Endodermal cell (in vitro differentiated cells): Measurements from ENCODE around the gene KRTAP1-3. TPM values are rescaled to one million over a fixed set of nuclear protein-coding genes. Genes with fewer than 3 reads are reported as not detected.

ENCODE experiments used
- DNase-seq: peaks from one replicate; pipeline ENCODE4 v3.0.0-alpha.2; 2017
- H3K27ac ChIP-seq: 2 replicates; pipeline ENCODE4 v1.5.1; 2013; ENCODE audit warnings: mild to moderate bottlenecking, low read depth, low read length, moderate library complexity
- H3K27me3 ChIP-seq: 2 replicates; pipeline ENCODE4 v1.6.1; 2013; ENCODE audit warnings: mild to moderate bottlenecking, low read length, moderate library complexity; ENCODE audit not compliant: insufficient read depth, control insufficient read depth, poor library complexity, severe bottlenecking
- H3K36me3 ChIP-seq: 2 replicates; pipeline ENCODE4 v1.7.0; 2013; ENCODE audit warnings: mild to moderate bottlenecking, low read length, moderate library complexity; ENCODE audit not compliant: control insufficient read depth, insufficient read depth
- H3K4me1 ChIP-seq: one replicate; pipeline ENCODE4 v1.7.0; 2013; ENCODE audit warnings: low read length; ENCODE audit not compliant: control insufficient read depth, insufficient read depth
- H3K4me3 ChIP-seq: 2 replicates; pipeline ENCODE4 v1.5.1; 2013; ENCODE audit warnings: mild to moderate bottlenecking, low read length, moderate library complexity
- H3K9ac ChIP-seq: 2 replicates; pipeline ENCODE4 v1.6.1; 2013; ENCODE audit warnings: mild to moderate bottlenecking, low read length, moderate library complexity; ENCODE audit not compliant: poor library complexity, severe bottlenecking; ENCODE audit errors: extremely low read depth
- H3K9me3 ChIP-seq: 2 replicates; pipeline ENCODE4 v1.6.1; 2013; ENCODE audit warnings: mild to moderate bottlenecking, low read length, moderate library complexity; ENCODE audit not compliant: control insufficient read depth
- H3K27ac Mint-ChIP-seq: 2 replicates; pipeline ENCODE4 v1.8.0; 2020; ENCODE audit warnings: mixed read lengths
- H3K27me3 Mint-ChIP-seq: 2 replicates; pipeline ENCODE4 v1.8.0; 2021; ENCODE audit warnings: mild to moderate bottlenecking, mixed read lengths; ENCODE audit not compliant: insufficient read depth
- H3K36me3 Mint-ChIP-seq: 2 replicates; pipeline ENCODE4 v1.8.0; 2020; ENCODE audit warnings: low read depth, mixed read lengths
- H3K4me1 Mint-ChIP-seq: 2 replicates; pipeline ENCODE4 v1.8.0; 2020; ENCODE audit warnings: mixed read lengths
- H3K4me3 Mint-ChIP-seq: 2 replicates; pipeline ENCODE4 v1.8.0; 2020; ENCODE audit warnings: mild to moderate bottlenecking, moderate library complexity, mixed read lengths
- H3K9me3 Mint-ChIP-seq: 2 replicates; pipeline ENCODE4 v1.8.0; 2020; ENCODE audit warnings: mild to moderate bottlenecking, mixed read lengths
- WGBS, 2 experiments: methylation state at CpG; one replicate each; pipeline versions ENCODE4 v1.1.5 to v1.1.7; 2013; ENCODE audit warnings: missing lambda C conversion rate in 2 of 2, mixed read lengths in 1 of 2; ENCODE audit not compliant: insufficient coverage in 1 of 2, insufficient read length in 1 of 2; 5-methylcytosine and 5-hydroxymethylcytosine counted together
- total RNA-seq, 2 donors: library from RNA; stranded (reverse); fragmentation: NEBNext Ultra II Directional in 1 of 2; extraction: Animal tissue kit (Norgen Biotek cat#: 25700) in 1 of 2; gene quantifications; 2 replicates in 1 of 2; 3 replicates in 1 of 2; pipeline ENCODE4 v1.2.1, GENCODE V29; 2021
- TF ChIP-seq, protein P1 (sequence below): fragments of 200-600 bp; sonication (generic); conservative IDR thresholded peaks from 2 replicates; pipeline ENCODE4 v1.5.0; 2021; ENCODE audit warnings: antibody characterized with exemption, mild to moderate bottlenecking

The KRTAP1-3 gene
- total RNA-seq, 2 donors from 2014 or later: not detected

DNA sequence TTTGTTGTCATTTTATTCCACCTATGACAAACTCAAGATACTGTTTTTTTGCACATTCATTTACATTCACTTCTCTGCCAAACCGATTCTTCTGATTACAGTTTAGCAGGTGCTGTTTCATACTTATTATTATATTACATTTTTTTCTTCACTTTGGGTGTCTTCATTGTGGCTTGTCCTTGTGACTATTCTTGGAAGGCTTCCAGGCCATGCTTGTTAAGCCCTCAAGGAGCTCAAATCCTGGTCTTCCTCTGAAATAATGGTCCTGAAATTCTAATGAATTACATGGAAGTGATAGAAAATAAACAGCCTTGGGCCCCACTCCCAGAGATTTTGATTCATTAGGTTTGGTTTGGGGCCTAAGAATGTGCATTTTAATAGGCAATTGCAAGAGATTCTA is 29.6 kb upstream of the KRTAP1-3 start:
- no peaks in the 10 kb centered on the region for H3K36me3 Mint-ChIP-seq
- 100% methylated on average over 1 of the region's 1 CpG; no CpG with 5 or more reads in 1 of the 2 experiments for WGBS, 2 experiments
- no peaks in the 10 kb centered on the region for H3K27me3 Mint-ChIP-seq
- Histone ChIP-seq H3K27ac (no peak overlapping the region), H3K4me3 (no peak overlapping the region), H3K27me3 (no peaks in the 10 kb centered on the region), H3K4me1 (no peaks in the 10 kb centered on the region), H3K36me3 (no peaks in the 10 kb centered on the region), H3K9me3 (no peaks in the 10 kb centered on the region), H3K9ac (no peak overlapping the region)
- no peak overlapping the region for H3K27ac Mint-ChIP-seq
- no peaks in the 10 kb centered on the region for H3K9me3 Mint-ChIP-seq
- TF ChIP-seq, protein P1, sequence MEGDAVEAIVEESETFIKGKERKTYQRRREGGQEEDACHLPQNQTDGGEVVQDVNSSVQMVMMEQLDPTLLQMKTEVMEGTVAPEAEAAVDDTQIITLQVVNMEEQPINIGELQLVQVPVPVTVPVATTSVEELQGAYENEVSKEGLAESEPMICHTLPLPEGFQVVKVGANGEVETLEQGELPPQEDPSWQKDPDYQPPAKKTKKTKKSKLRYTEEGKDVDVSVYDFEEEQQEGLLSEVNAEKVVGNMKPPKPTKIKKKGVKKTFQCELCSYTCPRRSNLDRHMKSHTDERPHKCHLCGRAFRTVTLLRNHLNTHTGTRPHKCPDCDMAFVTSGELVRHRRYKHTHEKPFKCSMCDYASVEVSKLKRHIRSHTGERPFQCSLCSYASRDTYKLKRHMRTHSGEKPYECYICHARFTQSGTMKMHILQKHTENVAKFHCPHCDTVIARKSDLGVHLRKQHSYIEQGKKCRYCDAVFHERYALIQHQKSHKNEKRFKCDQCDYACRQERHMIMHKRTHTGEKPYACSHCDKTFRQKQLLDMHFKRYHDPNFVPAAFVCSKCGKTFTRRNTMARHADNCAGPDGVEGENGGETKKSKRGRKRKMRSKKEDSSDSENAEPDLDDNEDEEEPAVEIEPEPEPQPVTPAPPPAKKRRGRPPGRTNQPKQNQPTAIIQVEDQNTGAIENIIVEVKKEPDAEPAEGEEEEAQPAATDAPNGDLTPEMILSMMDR: no peak
- no peak for DNase-seq
- peaks cover 2% of the 10 kb centered on the region for H3K4me1 Mint-ChIP-seq
- H3K4me3 Mint-ChIP-seq: no peak overlapping the region

DNA sequence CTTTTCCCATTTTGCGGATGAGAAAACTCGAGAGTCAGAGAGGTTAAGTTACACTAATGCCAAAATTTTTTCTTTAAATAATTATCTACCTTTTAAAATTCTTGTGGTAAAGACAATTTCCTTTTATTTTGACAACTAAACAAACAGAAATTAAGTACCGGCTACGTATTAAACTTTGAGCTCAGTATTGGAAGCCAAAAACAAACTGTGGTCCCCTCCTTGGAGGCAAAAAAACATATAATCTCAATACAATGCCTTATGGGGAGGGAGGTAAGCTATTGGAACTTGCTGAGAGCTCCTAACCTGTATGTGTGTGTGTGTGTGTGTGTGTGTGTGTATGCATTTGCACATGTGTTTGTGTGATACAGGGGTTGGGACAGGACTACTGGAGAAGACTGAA is 28.8 kb upstream of the KRTAP1-3 start:
- no peak overlapping the region for H3K4me3 ChIP-seq
- Mint-ChIP-seq H3K4me3 (no peak overlapping the region), H3K4me1 (peaks cover 3% of the 10 kb centered on the region), H3K36me3 (no peaks in the 10 kb centered on the region), H3K27ac (no peak overlapping the region), H3K9me3 (no peaks in the 10 kb centered on the region), H3K27me3 (no peaks in the 10 kb centered on the region)
- no peaks in the 10 kb centered on the region for H3K4me1 ChIP-seq
- 96% methylated on average over 4 of the region's 4 CpGs; no CpG with 5 or more reads in 1 of the 2 experiments for WGBS, 2 experiments
- H3K36me3 ChIP-seq: no peaks in the 10 kb centered on the region
- TF ChIP-seq, protein P1: no peak
- no peak for DNase-seq
- no peak overlapping the region for H3K27ac ChIP-seq
- H3K9me3 ChIP-seq: no peaks in the 10 kb centered on the region
- no peaks in the 10 kb centered on the region for H3K27me3 ChIP-seq
- no peak overlapping the region for H3K9ac ChIP-seq

DNA sequence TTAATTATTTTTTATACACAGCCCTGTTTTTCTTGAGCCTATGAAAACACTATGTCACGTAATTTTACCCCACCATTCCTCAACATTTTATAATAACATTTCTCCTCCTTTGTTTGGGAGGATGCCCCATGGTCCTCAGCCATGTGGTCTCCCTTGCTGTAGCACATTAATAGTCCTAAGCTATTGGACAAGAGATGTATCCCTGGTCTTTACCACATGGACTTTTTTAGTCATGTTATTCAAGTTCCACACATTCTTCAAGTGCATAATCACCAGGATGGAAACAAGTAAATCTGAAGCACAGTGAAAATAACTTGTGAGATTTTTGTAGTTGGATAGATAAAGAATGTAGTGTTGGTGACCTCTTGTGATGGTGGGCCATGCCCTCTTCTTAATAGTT is 27.3 kb upstream of the KRTAP1-3 start:
- Mint-ChIP-seq H3K4me3 (no peak overlapping the region), H3K36me3 (no peaks in the 10 kb centered on the region), H3K27ac (no peak overlapping the region), H3K4me1 (peaks cover 3% of the 10 kb centered on the region), H3K9me3 (peaks cover 7% of the 10 kb centered on the region), H3K27me3 (no peaks in the 10 kb centered on the region)
- WGBS, 2 experiments: 90 to 97% methylated on average over 1 of the region's 1 CpG
- Histone ChIP-seq H3K27me3 (no peaks in the 10 kb centered on the region), H3K4me3 (no peak overlapping the region), H3K9ac (no peak overlapping the region), H3K9me3 (peaks cover 7% of the 10 kb centered on the region), H3K27ac (no peak overlapping the region), H3K4me1 (no peaks in the 10 kb centered on the region), H3K36me3 (no peaks in the 10 kb centered on the region)
- DNase-seq: no peak
- TF ChIP-seq, protein P1: no peak
